Bronchial epithelial cell (primary cell): ENCODE results near the gene UXT. TPM values are rescaled to one million over a fixed set of nuclear protein-coding genes. Genes with fewer than 3 reads are reported as not detected.

Source experiments
- total RNA-seq: library from RNA; depleted of rRNA; stranded (reverse); fragments of >200 nt; gene quantifications from 2 replicates; pipeline ENCODE4 v1.2.1, GENCODE V29; 2014

The UXT gene
- total RNA-seq, 1 donor from 2014 or later: 144 TPM

Other genes starting within 250 kb of the UXT start
- gene ZNF41, start 176.0 kb downstream of the UXT start, total RNA-seq: 2.3 and 2.4 TPM in 2 replicates
- 9.2 and 10.6 TPM in 2 replicates for gene ARAF, start 98.0 kb downstream of the UXT start, total RNA-seq
- gene TIMP1, start 76.7 kb downstream of the UXT start, total RNA-seq: 32.0 and 57.1 TPM in 2 replicates
- gene SYN1, start 39.3 kb downstream of the UXT start, total RNA-seq: 0.26 TPM in 1 of 2 replicates, not detected in the other
- under 0.01 and 0.26 TPM in 2 replicates for gene CFP, start 29.2 kb downstream of the UXT start, total RNA-seq
- 8.4 and 9.5 TPM in 2 replicates for gene ELK1, start 8.6 kb downstream of the UXT start, total RNA-seq
- 2.4 and 3.8 TPM in 2 replicates for gene ZNF81, start 177.7 kb upstream of the UXT start, total RNA-seq